Activated T-cell treated with anti-CD3 and anti-CD28 coated beads, Interleukin-2, amount 50 U/mL, for 24 hours (primary cell): Measurements from ENCODE around the gene GRIP1.
"Not testable (repeated sequence)": the region's sequence is repeated elsewhere in the genome, so short reads cannot be mapped to it uniquely, and the experiment has no call there.

Experiments used
- DNase-seq: peaks from one replicate; pipeline ENCODE4 v3.0.0-alpha.2; 2020
- H3K27ac Mint-ChIP-seq: 2 replicates; pipeline ENCODE4 v1.8.0; 2020; ENCODE audit warnings: mild to moderate bottlenecking, mixed read lengths
- H3K27me3 Mint-ChIP-seq: 2 replicates; pipeline ENCODE4 v1.8.0; 2020; ENCODE audit warnings: mixed read lengths
- H3K36me3 Mint-ChIP-seq: 2 replicates; pipeline ENCODE4 v1.8.0; 2020; ENCODE audit warnings: low read depth, mixed read lengths
- H3K4me1 Mint-ChIP-seq: 2 replicates; pipeline ENCODE4 v1.8.0; 2020; ENCODE audit warnings: low read depth, mixed read lengths
- H3K4me3 Mint-ChIP-seq: 2 replicates; pipeline ENCODE4 v1.8.0; 2020; ENCODE audit warnings: mild to moderate bottlenecking, moderate library complexity, mixed read lengths
- H3K9me3 Mint-ChIP-seq: 2 replicates; pipeline ENCODE4 v1.8.0; 2020; ENCODE audit warnings: mixed read lengths

GRIP1 gene

DNA sequence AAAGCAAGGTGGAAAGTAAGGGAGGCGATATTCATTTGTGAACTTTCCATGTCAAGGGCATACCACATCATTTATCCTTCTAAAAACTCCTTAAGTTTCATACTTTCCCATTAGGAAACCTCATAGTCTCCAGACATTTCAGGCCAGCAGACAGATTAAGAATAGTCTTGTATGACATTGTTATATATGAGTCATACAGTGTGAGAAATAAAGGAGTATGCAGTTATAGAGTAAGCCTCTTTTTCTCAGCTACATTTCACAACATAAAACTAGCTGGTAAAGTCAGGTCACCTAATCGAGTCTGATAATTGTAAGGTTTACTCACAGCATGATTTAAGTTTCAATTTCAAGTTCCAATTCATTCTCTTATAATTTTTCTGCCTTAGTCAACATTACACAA, 164.3 kb downstream of the GRIP1 start:
- Mint-ChIP-seq H3K27me3 (no peaks in the 10 kb centered on the region), H3K27ac (no peak overlapping the region), H3K4me3 (no peak overlapping the region), H3K4me1 (no peaks in the 10 kb centered on the region), H3K36me3 (no peaks in the 10 kb centered on the region), H3K9me3 (no peaks in the 10 kb centered on the region)
- DNase-seq = no peak

DNA sequence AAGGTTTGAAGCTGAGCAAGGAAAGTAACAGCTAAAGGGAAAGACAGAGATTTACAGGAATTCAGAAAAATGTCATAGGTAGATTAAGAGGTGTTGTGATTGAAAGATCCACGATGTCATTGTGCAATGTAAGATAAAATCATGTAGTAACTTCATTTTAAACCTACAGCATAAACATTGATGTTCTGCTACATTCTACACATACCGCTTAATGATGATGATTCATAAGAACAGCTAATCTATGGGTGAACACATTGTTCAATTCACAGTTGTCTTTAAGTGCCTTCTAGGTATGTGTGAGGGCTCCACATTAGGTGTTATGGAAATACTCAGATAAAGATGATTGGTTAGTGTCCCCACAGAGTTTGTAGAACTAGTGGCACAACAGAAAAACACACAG, 170.9 kb downstream of the GRIP1 start:
- Mint-ChIP-seq H3K4me3 (no peak overlapping the region), H3K4me1 (no peaks in the 10 kb centered on the region), H3K27me3 (no peaks in the 10 kb centered on the region), H3K9me3 (no peaks in the 10 kb centered on the region), H3K27ac (no peak overlapping the region), H3K36me3 (no peaks in the 10 kb centered on the region)
- DNase-seq = no peak

DNA sequence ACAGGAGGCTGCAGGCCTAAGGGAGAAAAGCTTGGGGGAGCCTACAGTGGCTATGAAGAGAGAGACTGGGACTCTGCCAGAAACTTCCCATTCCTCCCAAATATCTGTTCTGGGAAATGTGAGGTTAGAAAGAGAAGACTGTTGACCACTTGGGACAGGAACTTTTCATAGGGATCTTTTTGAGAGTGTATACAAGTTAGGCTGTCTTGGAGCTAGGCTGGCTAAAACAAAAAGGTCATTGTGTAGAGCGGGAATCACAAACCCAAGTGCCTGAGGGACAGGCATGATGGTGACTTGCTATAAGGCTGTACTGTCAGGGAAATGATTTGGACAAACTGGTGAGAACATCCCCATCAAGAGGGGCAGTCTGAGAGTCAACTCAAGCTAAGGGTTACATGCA, 175.1 kb downstream of the GRIP1 start:
- H3K27ac Mint-ChIP-seq = no peak overlapping the region
- no peak overlapping the region for H3K4me3 Mint-ChIP-seq
- H3K9me3 Mint-ChIP-seq = no peaks in the 10 kb centered on the region
- DNase-seq = no peak
- no peaks in the 10 kb centered on the region for H3K27me3 Mint-ChIP-seq
- H3K36me3 Mint-ChIP-seq = no peaks in the 10 kb centered on the region
- H3K4me1 Mint-ChIP-seq = no peaks in the 10 kb centered on the region

- Mint-ChIP-seq H3K4me3 (no peak overlapping the region), H3K36me3 (no peaks in the 10 kb centered on the region), H3K9me3 (no peaks in the 10 kb centered on the region)
These were observed 176.0 kb downstream of the GRIP1 start for GRCh38 chr12:66502911-66503310.

DNA sequence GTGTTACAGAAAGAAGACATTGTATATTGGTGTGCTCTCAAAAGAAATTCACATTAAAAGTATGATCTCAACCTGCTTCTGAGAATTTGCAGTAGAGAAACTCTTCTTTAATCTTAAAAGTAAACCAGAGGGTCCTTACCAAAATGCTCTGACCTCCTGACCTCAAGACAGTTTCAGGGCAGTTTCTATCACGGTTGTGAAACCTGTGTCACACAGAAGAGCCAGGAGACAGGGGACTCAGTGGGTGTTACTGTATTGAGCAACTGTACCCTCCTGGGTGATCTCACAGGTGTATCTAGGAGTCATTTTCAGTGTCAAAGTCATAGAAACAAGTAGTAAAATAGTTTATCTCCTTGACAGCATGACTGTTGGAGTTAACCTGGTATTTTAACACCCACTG, 178.0 kb downstream of the GRIP1 start:
- H3K9me3 Mint-ChIP-seq = no peaks in the 10 kb centered on the region
- H3K27me3 Mint-ChIP-seq = peaks cover 10% of the 10 kb centered on the region
- H3K36me3 Mint-ChIP-seq = no peaks in the 10 kb centered on the region
- no peak overlapping the region for H3K4me3 Mint-ChIP-seq
- DNase-seq = no peak
- H3K4me1 Mint-ChIP-seq = no peaks in the 10 kb centered on the region
- no peak overlapping the region for H3K27ac Mint-ChIP-seq

More at GRCh38 chr12:66502911-66503310, 176.0 kb downstream of the GRIP1 start:
- H3K27me3 Mint-ChIP-seq = peaks cover 2% of the 10 kb centered on the region
- no peak for DNase-seq
- no peaks in the 10 kb centered on the region for H3K4me1 Mint-ChIP-seq
- H3K27ac Mint-ChIP-seq = no peak overlapping the region

- no peak overlapping the region for H3K27ac Mint-ChIP-seq
- no peak overlapping the region for H3K4me3 Mint-ChIP-seq
These were observed 178.8 kb downstream of the GRIP1 start for GRCh38 chr12:66500091-66500490.

DNA sequence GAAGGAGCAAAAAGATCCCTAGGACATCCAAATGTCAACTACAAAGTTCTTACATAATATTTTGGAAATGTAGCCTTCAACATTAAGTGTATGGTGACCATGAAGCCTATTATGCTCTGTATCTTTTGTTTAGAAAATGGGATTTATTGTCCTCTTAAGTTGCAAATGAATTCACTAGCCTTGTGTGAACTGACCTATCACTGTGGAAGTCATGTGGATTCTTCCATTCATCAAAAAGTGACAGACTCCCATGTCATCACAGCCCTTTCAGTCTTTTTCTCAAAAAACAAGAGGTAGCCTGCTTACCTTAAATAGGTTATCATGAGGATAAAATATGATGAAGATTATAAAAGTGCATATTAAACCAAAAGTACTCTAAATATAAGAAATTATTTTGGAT, 179.9 kb downstream of the GRIP1 start:
- Mint-ChIP-seq H3K9me3 (no peaks in the 10 kb centered on the region), H3K27ac (no peak overlapping the region), H3K36me3 (no peaks in the 10 kb centered on the region), H3K4me3 (no peak overlapping the region), H3K4me1 (no peaks in the 10 kb centered on the region), H3K27me3 (peaks cover 10% of the 10 kb centered on the region)
- DNase-seq = no peak

More at GRCh38 chr12:66500091-66500490, 178.8 kb downstream of the GRIP1 start:
- Mint-ChIP-seq H3K4me1 (no peaks in the 10 kb centered on the region), H3K9me3 (no peaks in the 10 kb centered on the region), H3K27me3 (peaks cover 10% of the 10 kb centered on the region), H3K36me3 (no peaks in the 10 kb centered on the region)
- no peak for DNase-seq

DNA sequence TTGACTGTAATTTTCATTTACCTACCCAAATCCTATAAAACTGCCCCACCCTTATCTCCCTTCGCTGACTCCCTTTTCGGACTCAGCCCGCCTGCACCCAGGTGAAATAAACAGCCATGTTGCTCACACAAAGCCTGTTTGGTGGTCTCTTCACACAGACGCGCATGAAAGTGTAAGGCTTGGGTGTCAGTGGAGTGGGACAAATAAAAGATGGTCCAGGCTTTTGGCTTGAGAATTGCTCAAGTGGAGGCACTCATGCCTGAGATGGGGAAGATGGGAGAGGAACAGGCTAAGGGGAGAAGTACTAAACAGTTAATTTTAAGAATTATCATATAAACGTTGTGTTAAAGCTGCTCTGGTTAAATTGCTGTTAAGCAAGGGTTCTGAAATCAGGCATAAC, 180.8 kb downstream of the GRIP1 start:
- H3K27me3 Mint-ChIP-seq = peaks cover 10% of the 10 kb centered on the region
- H3K36me3 Mint-ChIP-seq, H3K4me1 Mint-ChIP-seq, H3K9me3 Mint-ChIP-seq, H3K4me3 Mint-ChIP-seq, H3K27ac Mint-ChIP-seq, DNase-seq: not testable (repeated sequence)

DNA sequence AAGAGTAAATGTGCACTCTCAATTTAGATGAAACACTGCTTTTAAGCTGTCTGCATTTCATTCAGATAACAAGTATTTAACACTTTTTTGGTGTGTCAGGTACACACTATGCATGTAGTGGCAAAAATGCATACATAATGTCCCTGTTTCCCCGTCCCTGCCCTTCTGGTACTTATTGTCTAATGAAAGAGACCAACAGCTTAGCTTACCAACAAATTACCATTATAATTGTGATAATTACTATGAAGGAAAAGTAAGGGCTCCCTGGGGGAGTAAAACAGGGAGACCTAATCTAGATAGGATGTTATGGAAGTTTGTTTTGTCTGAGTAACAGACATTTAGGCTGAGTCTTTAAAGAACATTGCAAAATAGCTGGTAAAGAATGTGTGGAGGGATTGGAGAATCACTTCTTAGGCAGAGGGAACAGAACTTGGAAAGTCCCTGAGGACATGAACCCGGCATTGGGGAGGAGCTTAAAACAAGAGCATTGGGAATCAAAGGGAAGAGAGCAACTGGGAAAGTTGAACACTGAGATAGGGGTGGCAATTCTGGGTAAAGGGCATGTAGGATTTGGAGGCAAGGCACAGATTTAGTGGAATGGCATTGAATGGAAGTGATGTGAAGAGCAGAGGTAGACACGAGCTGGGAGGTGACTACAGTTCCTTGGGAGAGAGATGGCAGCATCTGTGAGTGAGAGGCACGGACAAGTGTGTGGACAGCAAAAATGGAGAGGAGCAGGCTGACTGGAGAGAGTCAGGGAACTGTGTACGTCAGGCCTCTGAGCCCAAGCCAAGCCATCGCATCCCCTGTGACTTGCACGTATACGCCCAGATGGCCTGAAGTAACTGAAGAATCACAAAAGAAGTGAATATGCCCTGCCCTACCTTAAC, 181.6 kb downstream of the GRIP1 start:
- no peak for DNase-seq
- Mint-ChIP-seq H3K27me3 (peaks cover 10% of the 10 kb centered on the region), H3K36me3 (no peaks in the 10 kb centered on the region), H3K4me3 (no peak overlapping the region), H3K27ac (no peak overlapping the region), H3K9me3 (no peaks in the 10 kb centered on the region), H3K4me1 (no peaks in the 10 kb centered on the region)

GRCh38 chr12:66496595-66496994, 182.3 kb downstream of the GRIP1 start:
- DNase-seq = no peak
- Mint-ChIP-seq H3K4me1 (no peaks in the 10 kb centered on the region), H3K36me3 (no peaks in the 10 kb centered on the region)

GRCh38 chr12:66495709-66496108, 183.2 kb downstream of the GRIP1 start:
- H3K27ac Mint-ChIP-seq = no peak overlapping the region
- H3K4me3 Mint-ChIP-seq = no peak overlapping the region
- no peaks in the 10 kb centered on the region for H3K9me3 Mint-ChIP-seq
- no peak for DNase-seq
- no peaks in the 10 kb centered on the region for H3K36me3 Mint-ChIP-seq
- no peaks in the 10 kb centered on the region for H3K4me1 Mint-ChIP-seq
- H3K27me3 Mint-ChIP-seq = peaks cover 10% of the 10 kb centered on the region

More at GRCh38 chr12:66496595-66496994, 182.3 kb downstream of the GRIP1 start:
- Mint-ChIP-seq H3K27ac (no peak overlapping the region), H3K27me3 (peaks cover 10% of the 10 kb centered on the region), H3K4me3 (no peak overlapping the region), H3K9me3 (no peaks in the 10 kb centered on the region)

GRCh38 chr12:66493819-66494218, 185.1 kb downstream of the GRIP1 start:
- H3K4me1 Mint-ChIP-seq = no peaks in the 10 kb centered on the region
- no peaks in the 10 kb centered on the region for H3K9me3 Mint-ChIP-seq
- no peak overlapping the region for H3K4me3 Mint-ChIP-seq

GRCh38 chr12:66491853-66492252, 187.0 kb downstream of the GRIP1 start:
- no peak overlapping the region for H3K27ac Mint-ChIP-seq
- H3K9me3 Mint-ChIP-seq = no peaks in the 10 kb centered on the region
- no peaks in the 10 kb centered on the region for H3K4me1 Mint-ChIP-seq
- no peak for DNase-seq
- peaks cover 11% of the 10 kb centered on the region for H3K27me3 Mint-ChIP-seq
- no peaks in the 10 kb centered on the region for H3K36me3 Mint-ChIP-seq
- H3K4me3 Mint-ChIP-seq = no peak overlapping the region

More at GRCh38 chr12:66493819-66494218, 185.1 kb downstream of the GRIP1 start:
- Mint-ChIP-seq H3K36me3 (no peaks in the 10 kb centered on the region), H3K27me3 (peaks cover 13% of the 10 kb centered on the region), H3K27ac (no peak overlapping the region)
- no peak for DNase-seq

GRCh38 chr12:66482351-66483203, 196.3 kb downstream of the GRIP1 start:
- H3K27ac Mint-ChIP-seq = no peak overlapping the region
- H3K27me3 Mint-ChIP-seq = peaks cover 6% of the 10 kb centered on the region
- no peak overlapping the region for H3K4me3 Mint-ChIP-seq
- no peak for DNase-seq
- H3K9me3 Mint-ChIP-seq = peaks cover 15% of the 10 kb centered on the region
- no peaks in the 10 kb centered on the region for H3K4me1 Mint-ChIP-seq
- no peaks in the 10 kb centered on the region for H3K36me3 Mint-ChIP-seq

- H3K4me1 Mint-ChIP-seq = no peaks in the 10 kb centered on the region
- H3K27me3 Mint-ChIP-seq = peaks cover 31% of the 10 kb centered on the region
- no peak overlapping the region for H3K4me3 Mint-ChIP-seq
- H3K9me3 Mint-ChIP-seq = no peaks in the 10 kb centered on the region
- no peak overlapping the region for H3K27ac Mint-ChIP-seq
- no peaks in the 10 kb centered on the region for H3K36me3 Mint-ChIP-seq
- no peak for DNase-seq
These were observed 210.9 kb downstream of the GRIP1 start for GRCh38 chr12:66467932-66468331.
